Uterus (tissue), 2 donors: Measurements from ENCODE around the gene SLC2A14.
"Not testable (repeated sequence)": the region's sequence is repeated elsewhere in the genome, so short reads cannot be mapped to it uniquely, and the experiment has no call there.

ENCODE experiments used
- POLR2A ChIP-seq, 2 donors: fragments of 450-650 bp; IDR thresholded peaks; one replicate each; pipeline ENCODE4 v1.6.1; 2016; ENCODE audit warnings: antibody characterized with exemption in 2 of 2, mild to moderate bottlenecking in 1 of 2, moderate library complexity in 1 of 2
- TF ChIP-seq, protein P1 (sequence below), 4 experiments: fragments of 200-600 bp in 2 of 4; fragments of 450-650 bp in 2 of 4; sonication (generic) in 2 of 4; IDR thresholded peaks; one replicate each; pipeline ENCODE4 v1.5.1; 2016 to 2019; ENCODE audit warnings: antibody characterized with exemption in 4 of 4, mild to moderate bottlenecking in 2 of 4, moderate library complexity in 1 of 4

DNA sequence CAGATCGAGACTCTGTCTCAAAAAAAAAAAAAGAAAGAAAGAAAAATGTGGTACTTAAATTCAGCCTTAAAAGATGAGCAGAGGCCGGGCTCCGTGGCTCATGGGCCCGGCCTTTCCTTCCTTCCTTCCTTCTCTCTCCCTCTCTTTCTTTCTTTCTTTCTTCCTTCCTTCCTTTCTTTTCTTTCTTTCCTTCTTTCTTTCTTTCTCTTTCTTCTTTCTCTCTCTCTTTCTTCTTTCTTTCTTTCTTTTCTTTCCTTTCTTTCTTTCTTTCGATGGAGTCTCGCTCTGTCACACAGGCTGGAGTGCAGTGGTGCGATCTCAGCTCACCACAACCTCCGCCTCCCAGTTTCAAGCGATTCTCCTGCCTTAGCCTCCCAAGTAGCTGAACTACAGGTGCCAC, 89.3 kb downstream of the SLC2A14 start:
- TF ChIP-seq, protein P1, sequence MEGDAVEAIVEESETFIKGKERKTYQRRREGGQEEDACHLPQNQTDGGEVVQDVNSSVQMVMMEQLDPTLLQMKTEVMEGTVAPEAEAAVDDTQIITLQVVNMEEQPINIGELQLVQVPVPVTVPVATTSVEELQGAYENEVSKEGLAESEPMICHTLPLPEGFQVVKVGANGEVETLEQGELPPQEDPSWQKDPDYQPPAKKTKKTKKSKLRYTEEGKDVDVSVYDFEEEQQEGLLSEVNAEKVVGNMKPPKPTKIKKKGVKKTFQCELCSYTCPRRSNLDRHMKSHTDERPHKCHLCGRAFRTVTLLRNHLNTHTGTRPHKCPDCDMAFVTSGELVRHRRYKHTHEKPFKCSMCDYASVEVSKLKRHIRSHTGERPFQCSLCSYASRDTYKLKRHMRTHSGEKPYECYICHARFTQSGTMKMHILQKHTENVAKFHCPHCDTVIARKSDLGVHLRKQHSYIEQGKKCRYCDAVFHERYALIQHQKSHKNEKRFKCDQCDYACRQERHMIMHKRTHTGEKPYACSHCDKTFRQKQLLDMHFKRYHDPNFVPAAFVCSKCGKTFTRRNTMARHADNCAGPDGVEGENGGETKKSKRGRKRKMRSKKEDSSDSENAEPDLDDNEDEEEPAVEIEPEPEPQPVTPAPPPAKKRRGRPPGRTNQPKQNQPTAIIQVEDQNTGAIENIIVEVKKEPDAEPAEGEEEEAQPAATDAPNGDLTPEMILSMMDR (IDR thresholded peaks at IDR 0.05): not testable (repeated sequence)
- TF ChIP-seq POLR2A (IDR thresholded peaks at IDR 0.05): not testable (repeated sequence)
